Liver (tissue), 9 donors: Measurements from ENCODE around the gene SERPINI1. TPM values are rescaled to one million over a fixed set of nuclear protein-coding genes. Genes with fewer than 3 reads are reported as not detected.

Experiments
- DNase-seq: peaks from one replicate; pipeline ENCODE4 v3.0.0-alpha.2; 2017; ENCODE audit warnings: low spot score
- H3K27ac ChIP-seq, 2 donors: one replicate each; pipeline ENCODE4 v1.7.0; 2013; ENCODE audit warnings: inconsistent platforms in 2 of 2, low read length in 2 of 2, control low read depth in 1 of 2, low read depth in 1 of 2, mild to moderate bottlenecking in 1 of 2
- H3K27me3 ChIP-seq, 4 donors: one replicate each; pipeline versions ENCODE4 v1.6.1 to v1.7.0; 2013; ENCODE audit warnings: low read length in 3 of 4, inconsistent platforms in 1 of 4, mild to moderate bottlenecking in 1 of 4, moderate library complexity in 1 of 4; ENCODE audit not compliant: control insufficient read depth in 4 of 4, insufficient read depth in 4 of 4
- H3K36me3 ChIP-seq, 4 donors: one replicate each; pipeline versions ENCODE4 v1.6.1 to v1.7.0; 2013; ENCODE audit warnings: low read length in 3 of 4, mild to moderate bottlenecking in 3 of 4, low read depth in 1 of 4, moderate library complexity in 1 of 4; ENCODE audit not compliant: control insufficient read depth in 4 of 4, insufficient read depth in 3 of 4
- H3K4me1 ChIP-seq, 4 donors: one replicate each; pipeline versions ENCODE4 v1.6.1 to v1.7.0; 2013; ENCODE audit warnings: low read length in 3 of 4, mild to moderate bottlenecking in 3 of 4, moderate library complexity in 1 of 4; ENCODE audit not compliant: control insufficient read depth in 4 of 4, insufficient read depth in 4 of 4
- H3K4me3 ChIP-seq, 3 donors: one replicate each; pipeline versions ENCODE4 v1.6.1 to v1.7.0; 2013; ENCODE audit warnings: low read length in 3 of 3, control low read depth in 1 of 3, low read depth in 1 of 3, mild to moderate bottlenecking in 1 of 3
- H3K9ac ChIP-seq, 2 donors: one replicate each; pipeline ENCODE4 v1.7.0; 2013; ENCODE audit warnings: low read length in 2 of 2, mild to moderate bottlenecking in 2 of 2, moderate library complexity in 2 of 2, control low read depth in 1 of 2, low read depth in 1 of 2
- H3K9me3 ChIP-seq, 4 donors: one replicate each; pipeline versions ENCODE4 v1.6.1 to v1.7.0; 2013; ENCODE audit warnings: low read length in 3 of 4; ENCODE audit not compliant: control insufficient read depth in 4 of 4
- EGR1 ChIP-seq, 2 donors: IDR thresholded peaks; 2 replicates each; pipeline ENCODE4 v1.6.1; 2016 to 2018; ENCODE audit warnings: antibody characterized with exemption in 2 of 2, low read depth in 2 of 2
- FOXA1 ChIP-seq: IDR thresholded peaks from 2 replicates; pipeline ENCODE4 v1.6.1; 2016; ENCODE audit warnings: antibody characterized with exemption
- FOXA2 ChIP-seq: IDR thresholded peaks from 2 replicates; pipeline ENCODE4 v1.6.1; 2016; ENCODE audit warnings: antibody characterized with exemption
- GABPA ChIP-seq, 2 donors: IDR thresholded peaks in 1 of 2; conservative IDR thresholded peaks in 1 of 2; 2 replicates each; pipeline ENCODE4 v1.6.1; 2016; ENCODE audit warnings: antibody characterized with exemption in 2 of 2, mild to moderate bottlenecking in 1 of 2, moderate library complexity in 1 of 2
- HNF4A ChIP-seq, 2 donors: conservative IDR thresholded peaks; 2 replicates each; pipeline ENCODE4 v1.6.1; 2016; ENCODE audit warnings: antibody characterized with exemption in 2 of 2, mild to moderate bottlenecking in 2 of 2
- HNF4G ChIP-seq: IDR thresholded peaks from 2 replicates; pipeline ENCODE4 v1.6.1; 2016; ENCODE audit warnings: antibody characterized with exemption
- JUND ChIP-seq, 2 donors: IDR thresholded peaks; 2 replicates each; pipeline ENCODE4 v1.6.1; 2016; ENCODE audit warnings: antibody characterized with exemption in 2 of 2
- NR2F2 ChIP-seq: IDR thresholded peaks from 2 replicates; pipeline ENCODE4 v1.6.1; 2016; ENCODE audit warnings: antibody characterized with exemption
- RAD21 ChIP-seq, 2 donors: IDR thresholded peaks; 2 replicates each; pipeline ENCODE4 v1.6.1; 2016; ENCODE audit warnings: antibody characterized with exemption in 2 of 2, mild to moderate bottlenecking in 2 of 2
- REST ChIP-seq: IDR thresholded peaks from 2 replicates; pipeline ENCODE4 v1.6.1; 2016; ENCODE audit warnings: antibody characterized with exemption, mild to moderate bottlenecking
- RXRA ChIP-seq, 2 donors: IDR thresholded peaks; 2 replicates each; pipeline ENCODE4 v1.6.1; 2017 to 2018; ENCODE audit warnings: antibody characterized with exemption in 2 of 2, mild to moderate bottlenecking in 1 of 2
- SP1 ChIP-seq: IDR thresholded peaks from 2 replicates; pipeline ENCODE4 v1.6.1; 2018; ENCODE audit warnings: antibody characterized with exemption, mild to moderate bottlenecking
- YY1 ChIP-seq: IDR thresholded peaks from 2 replicates; pipeline ENCODE4 v1.6.1; 2016; ENCODE audit warnings: antibody characterized with exemption, mild to moderate bottlenecking
- ZBTB33 ChIP-seq: IDR thresholded peaks from 2 replicates; pipeline ENCODE4 v1.6.1; 2016; ENCODE audit warnings: antibody characterized with exemption
- WGBS: extraction: QIAGEN DNeasy Blood & Tissue Kit; methylation state at CpG from one replicate; pipeline ENCODE4 v1.1.7; 2013; 5-methylcytosine and 5-hydroxymethylcytosine counted together
- polyA plus RNA-seq, 2 donors: library from polyadenylated mRNA; stranded (reverse) in 1 of 2; unstranded in 1 of 2; fragments of 200-250 nt in 1 of 2; fragments of >200 nt in 1 of 2; fragmentation: Nextera tagmentation in 1 of 2; extraction: Ambion mirVana in 1 of 2; gene quantifications; one replicate each; pipeline versions ENCODE4 v1.2.1 to v1.2.3, GENCODE V29; 2013 to 2015
- total RNA-seq, 2 donors: library from RNA; depleted of rRNA; stranded (reverse); fragments of >200 nt; gene quantifications; one replicate each; pipeline ENCODE4 v1.2.3, GENCODE V29; 2014
- TF ChIP-seq, protein P1 (sequence below): fragments of 150-350 bp; IDR thresholded peaks from 2 replicates; pipeline ENCODE4 v1.5.1; 2017; ENCODE audit warnings: improper control_type of control experiment, low read depth, low read length; ENCODE audit not compliant: missing input control
- TF ChIP-seq, protein P2 (sequence below): IDR thresholded peaks from 2 replicates; pipeline ENCODE4 v1.6.1; 2016; ENCODE audit warnings: antibody characterized with exemption
- donor health status: healthy.
- donor health status: healthy.
- donor health status: healthy.
- donor health status: healthy.
- donor health status: healthy.

Gene SERPINI1
- total and polyA plus RNA-seq, 4 donors: 0.90 to 23.6 (median 1.9) TPM

DNA sequence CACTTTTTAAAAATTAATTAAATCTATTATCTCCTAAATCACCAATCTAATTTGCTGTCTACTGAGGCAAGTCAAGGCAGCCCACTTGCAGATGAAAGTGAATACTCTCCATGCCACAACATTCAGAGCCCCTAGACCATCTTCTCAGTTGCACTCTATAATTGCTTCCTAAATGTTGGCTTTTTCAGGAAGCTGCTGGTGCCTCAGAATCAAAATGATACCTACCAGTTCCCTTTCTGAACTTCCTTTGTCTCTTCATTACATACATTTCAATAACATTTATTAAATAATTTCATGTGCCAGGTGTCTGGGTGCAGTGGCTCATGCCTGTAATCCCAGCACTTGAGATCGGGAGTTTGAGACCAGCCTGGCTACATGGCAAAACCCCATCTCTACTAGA lies 124.1 kb downstream of the SERPINI1 start (continued):
- TF ChIP-seq, protein P1, sequence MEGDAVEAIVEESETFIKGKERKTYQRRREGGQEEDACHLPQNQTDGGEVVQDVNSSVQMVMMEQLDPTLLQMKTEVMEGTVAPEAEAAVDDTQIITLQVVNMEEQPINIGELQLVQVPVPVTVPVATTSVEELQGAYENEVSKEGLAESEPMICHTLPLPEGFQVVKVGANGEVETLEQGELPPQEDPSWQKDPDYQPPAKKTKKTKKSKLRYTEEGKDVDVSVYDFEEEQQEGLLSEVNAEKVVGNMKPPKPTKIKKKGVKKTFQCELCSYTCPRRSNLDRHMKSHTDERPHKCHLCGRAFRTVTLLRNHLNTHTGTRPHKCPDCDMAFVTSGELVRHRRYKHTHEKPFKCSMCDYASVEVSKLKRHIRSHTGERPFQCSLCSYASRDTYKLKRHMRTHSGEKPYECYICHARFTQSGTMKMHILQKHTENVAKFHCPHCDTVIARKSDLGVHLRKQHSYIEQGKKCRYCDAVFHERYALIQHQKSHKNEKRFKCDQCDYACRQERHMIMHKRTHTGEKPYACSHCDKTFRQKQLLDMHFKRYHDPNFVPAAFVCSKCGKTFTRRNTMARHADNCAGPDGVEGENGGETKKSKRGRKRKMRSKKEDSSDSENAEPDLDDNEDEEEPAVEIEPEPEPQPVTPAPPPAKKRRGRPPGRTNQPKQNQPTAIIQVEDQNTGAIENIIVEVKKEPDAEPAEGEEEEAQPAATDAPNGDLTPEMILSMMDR: no peak
- TF ChIP-seq HNF4G: no peak

GRCh38 chr3:167861649-167862048 lies 126.1 kb downstream of the SERPINI1 start:
- no peak overlapping the region for H3K9ac ChIP-seq
- no peak overlapping the region for H3K27ac ChIP-seq
- H3K27me3 ChIP-seq: no peaks in the 10 kb centered on the region
- peaks cover 0 to 8% (median 4%) of the 10 kb centered on the region in 4 donors for H3K4me1 ChIP-seq
- 74% methylated on average over 3 of the region's 3 CpGs for WGBS
- TF ChIP-seq ZBTB33 (no peak), REST (no peak), FOXA2 (no peak), SP1 (no peak), RAD21 (IDR thresholded peaks at IDR 0.05) (no peak), GABPA (IDR thresholded peaks at IDR 0.05 in 1 of 2, conservative IDR thresholded peaks at IDR 0.05 in 1 of 2) (no peak), NR2F2 (no peak), YY1 (no peak), FOXA1 (no peak), HNF4A (conservative IDR thresholded peaks at IDR 0.05) (no peak), RXRA (IDR thresholded peaks at IDR 0.05) (no peak), JUND (IDR thresholded peaks at IDR 0.05) (no peak), EGR1 (IDR thresholded peaks at IDR 0.05; ENCODE audit: low read depth in 2 of 2) (no peak)
- TF ChIP-seq, protein P2, sequence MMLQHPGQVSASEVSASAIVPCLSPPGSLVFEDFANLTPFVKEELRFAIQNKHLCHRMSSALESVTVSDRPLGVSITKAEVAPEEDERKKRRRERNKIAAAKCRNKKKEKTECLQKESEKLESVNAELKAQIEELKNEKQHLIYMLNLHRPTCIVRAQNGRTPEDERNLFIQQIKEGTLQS: no peak
- H3K9me3 ChIP-seq: no peaks in the 10 kb centered on the region
- H3K36me3 ChIP-seq: no peaks in the 10 kb centered on the region
- H3K4me3 ChIP-seq: no peak overlapping the region
- no peak for DNase-seq
